Activated naive CD4-positive, alpha-beta T cell treated with anti-CD3 and anti-CD28 coated beads, Interleukin-2, amount 50 U/mL, for 72 hours (primary cell): ENCODE measurements around the gene ST7. TPM values are rescaled to one million over a fixed set of nuclear protein-coding genes. Genes with fewer than 3 reads are reported as not detected.

Source experiments
- ATAC-seq, 2 donors: fragments of 150-1000 bp; cut with Tn5 transposase; 2 replicates each; pipeline ENCODE4 v1.10.0; 2021; ENCODE audit warnings: mild to moderate bottlenecking in 2 of 2, moderate library complexity in 2 of 2
- DNase-seq, 2 donors: peaks; one replicate each; pipeline ENCODE4 v3.0.0; 2021 to 2022; ENCODE audit warnings: low spot score in 2 of 2
- H3K27ac Mint-ChIP-seq, 2 donors: one replicate each; pipeline ENCODE4 v1.8.0; 2022; ENCODE audit warnings: mild to moderate bottlenecking in 2 of 2, mixed read lengths in 2 of 2
- H3K36me3 Mint-ChIP-seq, 2 donors: one replicate each; pipeline ENCODE4 v1.8.0; 2022; ENCODE audit warnings: mixed read lengths in 2 of 2
- H3K9me3 Mint-ChIP-seq, 2 donors: one replicate each; pipeline ENCODE4 v1.8.0; 2022; ENCODE audit warnings: mixed read lengths in 2 of 2
- total RNA-seq, 2 donors: library from RNA; stranded (reverse); gene quantifications; one replicate each; pipeline ENCODE4 v1.2.3, GENCODE V29; 2022

The ST7 gene
- total RNA-seq, 2 donors from 2014 or later, result 4.0 to 5.8 TPM

- H3K27ac Mint-ChIP-seq, result no peak overlapping the region
- DNase-seq, result no peak
- H3K36me3 Mint-ChIP-seq, result peaks cover 8 to 10% of the 10 kb centered on the region in 2 donors
- ATAC-seq, result no peak
- no peaks in the 10 kb centered on the region for H3K9me3 Mint-ChIP-seq
Observed at GRCh38 chr7:117077658-117078057, 124.4 kb downstream of the ST7 start.

GRCh38 chr7:117082647-117083046 lies 129.3 kb downstream of the ST7 start:
- Mint-ChIP-seq H3K27ac (no peak overlapping the region), H3K9me3 (no peaks in the 10 kb centered on the region), H3K36me3 (no peaks in the 10 kb centered on the region)
- DNase-seq, result no peak
- no peak for ATAC-seq

GRCh38 chr7:117083648-117084047 lies 130.3 kb downstream of the ST7 start:
- ATAC-seq (no peak), DNase-seq (no peak)
- H3K36me3 Mint-ChIP-seq, result no peaks in the 10 kb centered on the region
- no peaks in the 10 kb centered on the region for H3K9me3 Mint-ChIP-seq
- H3K27ac Mint-ChIP-seq, result no peak overlapping the region

DNA sequence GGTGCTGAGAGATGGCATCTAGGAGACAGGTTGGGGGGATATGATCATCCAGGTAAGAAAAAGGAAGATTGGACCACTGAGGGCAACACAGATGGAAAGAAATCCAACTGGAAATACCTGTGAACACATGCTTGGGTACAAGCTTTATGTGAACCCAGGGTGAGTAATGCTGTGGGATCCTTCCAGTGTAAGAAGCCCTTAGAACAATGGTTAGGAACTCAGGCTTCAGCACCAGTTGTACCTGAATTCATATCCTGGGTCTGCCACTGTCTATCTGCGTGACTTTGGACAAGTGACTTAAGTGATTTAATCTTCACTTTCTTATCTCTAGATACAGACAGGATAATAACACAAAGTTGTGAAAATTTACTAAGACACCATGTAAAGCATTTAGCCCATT lies 131.0 kb downstream of the ST7 start:
- no peaks in the 10 kb centered on the region for H3K9me3 Mint-ChIP-seq
- no peak for ATAC-seq

GRCh38 chr7:117085275-117085674 lies 132.0 kb downstream of the ST7 start:
- DNase-seq (no peak), ATAC-seq (no peak)
- Mint-ChIP-seq H3K9me3 (no peaks in the 10 kb centered on the region), H3K27ac (no peak overlapping the region), H3K36me3 (no peaks in the 10 kb centered on the region)

More for the DNA sequence above, 131.0 kb downstream of the ST7 start:
- H3K36me3 Mint-ChIP-seq, result no peaks in the 10 kb centered on the region
- no peak overlapping the region for H3K27ac Mint-ChIP-seq
- DNase-seq, result no peak

- H3K9me3 Mint-ChIP-seq, result no peaks in the 10 kb centered on the region
- H3K27ac Mint-ChIP-seq, result no peak overlapping the region
- ATAC-seq, result no peak
- DNase-seq, result no peak
- H3K36me3 Mint-ChIP-seq, result no peaks in the 10 kb centered on the region
Observed at GRCh38 chr7:117085769-117086463, 132.6 kb downstream of the ST7 start.

DNA sequence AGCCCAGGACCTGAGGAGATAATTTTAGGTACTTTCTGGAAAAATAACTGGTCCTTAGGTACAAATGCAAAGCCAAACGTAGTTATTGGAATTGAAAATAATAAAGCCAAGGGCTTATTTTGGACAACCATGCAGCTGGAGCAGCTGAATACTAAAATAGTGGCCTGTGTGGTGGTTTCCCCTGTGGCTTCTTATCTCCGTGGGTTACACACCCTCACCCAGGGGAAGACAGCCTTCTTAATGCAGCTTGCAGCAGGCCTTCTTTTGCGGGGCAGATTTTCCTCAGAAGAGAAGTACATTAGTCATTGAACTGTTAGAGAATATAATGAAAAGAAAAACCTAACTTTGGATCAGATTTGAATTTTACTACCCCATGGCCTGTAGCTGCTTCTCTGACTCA lies 133.5 kb downstream of the ST7 start:
- no peaks in the 10 kb centered on the region for H3K36me3 Mint-ChIP-seq
- H3K9me3 Mint-ChIP-seq, result no peaks in the 10 kb centered on the region
- peak in 1 of 2 donors; percentile 67 for ATAC-seq
- no peak overlapping the region for H3K27ac Mint-ChIP-seq
- no peak for DNase-seq

- ATAC-seq, result no peak
Observed at GRCh38 chr7:117087639-117088396, 134.5 kb downstream of the ST7 start.

GRCh38 chr7:117088623-117089194 lies 135.4 kb downstream of the ST7 start:
- Mint-ChIP-seq H3K27ac (no peak overlapping the region), H3K36me3 (no peaks in the 10 kb centered on the region), H3K9me3 (no peaks in the 10 kb centered on the region)
- no peak for ATAC-seq
- no peak for DNase-seq

More at GRCh38 chr7:117087639-117088396, 134.5 kb downstream of the ST7 start:
- no peaks in the 10 kb centered on the region for H3K36me3 Mint-ChIP-seq
- H3K9me3 Mint-ChIP-seq, result no peaks in the 10 kb centered on the region
- no peak for DNase-seq
- peak overlapping the region in 1 of 2 donors; percentile 4 for H3K27ac Mint-ChIP-seq

GRCh38 chr7:117090791-117091190 lies 137.5 kb downstream of the ST7 start:
- ATAC-seq (no peak), DNase-seq (no peak)
- H3K27ac Mint-ChIP-seq, result no peak overlapping the region

GRCh38 chr7:117091721-117092120 lies 138.4 kb downstream of the ST7 start:
- Mint-ChIP-seq H3K36me3 (no peaks in the 10 kb centered on the region), H3K27ac (no peak overlapping the region), H3K9me3 (no peaks in the 10 kb centered on the region)
- no peak for DNase-seq
- ATAC-seq, result no peak

More at GRCh38 chr7:117090791-117091190, 137.5 kb downstream of the ST7 start:
- no peaks in the 10 kb centered on the region for H3K36me3 Mint-ChIP-seq
- H3K9me3 Mint-ChIP-seq, result no peaks in the 10 kb centered on the region

GRCh38 chr7:117092785-117093184 lies 139.5 kb downstream of the ST7 start:
- H3K9me3 Mint-ChIP-seq, result no peaks in the 10 kb centered on the region
- H3K36me3 Mint-ChIP-seq, result no peaks in the 10 kb centered on the region
- no peak for ATAC-seq
- DNase-seq, result no peak
- no peak overlapping the region for H3K27ac Mint-ChIP-seq

- no peaks in the 10 kb centered on the region for H3K36me3 Mint-ChIP-seq
- no peak for ATAC-seq
- no peak for DNase-seq
- no peak overlapping the region for H3K27ac Mint-ChIP-seq
- H3K9me3 Mint-ChIP-seq, result no peaks in the 10 kb centered on the region
Observed at GRCh38 chr7:117094457-117094856, 141.2 kb downstream of the ST7 start.

DNA sequence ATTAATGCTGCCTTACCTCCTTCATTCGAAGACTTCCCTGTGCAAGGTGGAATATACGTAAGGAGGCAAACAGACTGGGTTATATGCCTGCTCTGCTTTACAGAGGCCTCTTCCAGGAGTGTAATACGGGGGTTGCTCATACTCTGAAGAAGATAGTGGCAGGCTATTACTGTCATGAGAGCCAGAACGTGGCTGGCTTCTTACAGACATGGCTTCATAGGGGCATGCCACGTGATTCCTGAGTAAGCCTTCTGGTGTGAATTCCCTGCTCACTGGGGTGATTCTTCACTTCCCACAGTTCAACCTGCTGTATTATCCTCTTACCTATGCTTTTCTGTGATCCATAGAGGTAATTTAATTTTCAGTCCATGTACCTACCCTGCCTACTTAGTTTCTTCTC lies 141.8 kb downstream of the ST7 start:
- DNase-seq (no peak), ATAC-seq (no peak)
- Mint-ChIP-seq H3K27ac (no peak overlapping the region), H3K9me3 (no peaks in the 10 kb centered on the region), H3K36me3 (no peaks in the 10 kb centered on the region)

DNA sequence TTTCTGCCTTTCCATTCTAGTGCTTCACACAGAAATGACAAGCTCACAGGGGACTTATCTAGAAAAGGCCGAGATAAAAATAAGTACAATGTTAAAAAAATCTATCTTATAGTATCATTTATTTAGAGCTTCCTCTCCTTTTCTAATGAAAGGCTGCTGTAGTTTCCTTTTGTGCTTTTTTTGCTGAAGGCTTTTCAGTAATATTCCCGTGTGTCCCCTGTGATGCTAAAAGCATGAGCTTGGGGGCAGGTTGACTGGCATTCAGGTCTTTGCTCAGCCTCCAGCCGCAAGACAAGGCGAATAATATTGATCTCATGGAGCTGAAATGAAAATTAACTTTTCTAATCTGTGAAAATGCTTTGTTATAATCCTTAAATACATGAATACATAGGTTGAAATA lies 143.0 kb downstream of the ST7 start:
- Mint-ChIP-seq H3K27ac (no peak overlapping the region), H3K36me3 (no peaks in the 10 kb centered on the region), H3K9me3 (no peaks in the 10 kb centered on the region)
- DNase-seq, result no peak
- no peak for ATAC-seq

DNA sequence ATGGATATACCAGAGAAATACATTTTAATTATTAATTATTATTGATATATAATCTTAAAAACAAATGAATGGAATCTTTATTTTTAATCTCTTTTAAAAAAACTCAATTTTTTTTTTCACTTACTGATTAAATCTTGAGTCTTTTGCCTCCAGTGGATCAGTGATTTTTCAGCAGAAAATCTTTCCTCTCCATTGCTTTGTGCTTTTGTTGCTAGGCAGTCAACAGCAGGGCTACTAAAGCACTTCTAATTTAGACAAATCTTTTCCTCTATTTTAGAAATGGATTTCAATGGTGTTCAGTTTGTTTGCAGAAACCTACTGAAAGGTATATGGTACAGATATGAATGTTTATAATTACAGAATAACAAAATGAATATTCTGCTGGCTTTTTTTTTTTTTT lies 143.6 kb downstream of the ST7 start:
- H3K36me3 Mint-ChIP-seq, result no peaks in the 10 kb centered on the region
- H3K9me3 Mint-ChIP-seq, result no peaks in the 10 kb centered on the region
- no peak for DNase-seq
- no peak overlapping the region for H3K27ac Mint-ChIP-seq
- no peak for ATAC-seq

DNA sequence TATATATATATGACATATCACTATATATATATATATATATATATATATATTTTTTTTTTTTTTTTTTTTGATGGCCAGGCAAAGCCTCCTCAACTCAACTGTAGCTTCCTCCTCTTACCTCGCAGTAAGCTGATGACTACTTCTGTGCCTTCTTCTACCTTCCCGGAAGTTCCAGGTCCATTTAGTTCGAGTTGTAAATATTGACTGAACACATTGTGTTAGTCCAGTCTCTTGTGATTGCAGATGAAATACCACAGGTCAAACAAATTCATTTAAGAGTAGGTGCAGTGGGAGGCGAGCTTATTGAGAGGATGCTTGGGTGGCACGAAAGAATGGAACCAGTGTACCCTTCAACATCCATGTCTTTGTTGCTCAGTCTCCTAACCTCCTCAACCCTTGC lies 144.6 kb downstream of the ST7 start:
- DNase-seq (no peak), ATAC-seq (no peak)
- Mint-ChIP-seq H3K36me3 (no peaks in the 10 kb centered on the region), H3K9me3 (no peaks in the 10 kb centered on the region), H3K27ac (no peak overlapping the region)
